ENCODE results near the gene FARP1. TPM values are rescaled to one million over a fixed set of nuclear protein-coding genes. Genes with fewer than 3 reads are reported as not detected.
A peak's percentile ranks its signal among the peaks of the same experiment; 100 is the strongest.

The FARP1 gene
- polyA plus RNA-seq, 2 of the 4 experiments (the other 2 are of a cell fraction), result 9.4 to 13.0 TPM

DNA sequence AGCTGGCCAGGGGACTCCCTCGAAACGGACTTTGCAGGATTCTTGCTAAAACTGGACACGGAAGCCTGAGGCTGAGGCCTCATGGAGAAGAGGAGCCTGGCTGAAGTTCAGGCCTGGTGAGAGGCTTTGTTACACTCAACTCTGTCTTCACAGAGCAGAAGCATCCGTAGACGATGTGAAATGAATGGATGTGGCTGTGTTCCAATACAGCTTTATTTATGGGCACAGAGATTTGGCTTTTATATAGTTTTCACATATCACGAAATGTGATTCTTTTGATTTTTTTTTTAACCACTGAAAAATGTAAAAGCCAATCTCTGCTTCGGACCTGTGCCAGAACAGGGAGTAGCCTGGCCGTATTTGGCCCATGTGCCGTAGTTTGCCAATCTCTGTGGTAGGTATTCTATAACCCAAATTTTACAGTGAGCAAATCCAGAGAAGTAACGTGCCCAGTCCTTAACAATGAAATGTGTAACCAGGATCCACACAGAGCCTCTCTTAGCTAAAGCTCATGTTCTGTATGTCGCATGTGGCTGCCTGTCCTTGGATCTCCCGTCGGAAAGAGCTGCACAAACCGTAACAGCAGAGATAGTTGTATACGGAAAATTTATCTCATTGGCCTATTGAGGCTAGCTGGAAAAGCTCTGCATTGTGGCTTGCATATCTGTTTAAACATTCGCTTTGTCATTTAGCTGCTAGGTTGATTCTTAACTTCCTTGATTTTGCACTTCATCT, 205.7 kb downstream of the FARP1 start:
- POLR2A ChIA-PET, result no interaction called here
- TF ChIP-seq CHD4 (IDR thresholded peaks at IDR 0.05; ENCODE audit: borderline replicate concordance), result no peak
- TF ChIP-seq FOSB (CRISPR knock-in tag; IDR thresholded peaks at IDR 0.05), result no peak
- TF ChIP-seq, protein P1, sequence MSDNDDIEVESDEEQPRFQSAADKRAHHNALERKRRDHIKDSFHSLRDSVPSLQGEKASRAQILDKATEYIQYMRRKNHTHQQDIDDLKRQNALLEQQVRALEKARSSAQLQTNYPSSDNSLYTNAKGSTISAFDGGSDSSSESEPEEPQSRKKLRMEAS (IDR thresholded peaks at IDR 0.05), result no peak
- no peak for TF ChIP-seq JUNB (IDR thresholded peaks at IDR 0.05)
- no peak for TF ChIP-seq BCL3 (IDR thresholded peaks at IDR 0.05)
- no peak for TF ChIP-seq REST (IDR thresholded peaks at IDR 0.05)
- TF ChIP-seq HDAC2 (IDR thresholded peaks at IDR 0.05), result no peak
- no peak for TF ChIP-seq BHLHE40 (IDR thresholded peaks at IDR 0.05; ENCODE audit: low read depth, low read length)
- no peak for TF ChIP-seq FOSL2 (IDR thresholded peaks at IDR 0.05)
- TF ChIP-seq FOSL2 (CRISPR knock-in tag; IDR thresholded peaks at IDR 0.05), result no peak
- TF ChIP-seq CBX8 (IDR thresholded peaks at IDR 0.05), result no peak
- TF ChIP-seq HMGXB4 (CRISPR knock-in tag; IDR thresholded peaks at IDR 0.05; ENCODE audit: borderline replicate concordance), result no peak
- no peak for TF ChIP-seq CHD2 (IDR thresholded peaks at IDR 0.05; ENCODE audit: low read length, partially characterized antibody)
- no peak for FAIRE-seq

DNA sequence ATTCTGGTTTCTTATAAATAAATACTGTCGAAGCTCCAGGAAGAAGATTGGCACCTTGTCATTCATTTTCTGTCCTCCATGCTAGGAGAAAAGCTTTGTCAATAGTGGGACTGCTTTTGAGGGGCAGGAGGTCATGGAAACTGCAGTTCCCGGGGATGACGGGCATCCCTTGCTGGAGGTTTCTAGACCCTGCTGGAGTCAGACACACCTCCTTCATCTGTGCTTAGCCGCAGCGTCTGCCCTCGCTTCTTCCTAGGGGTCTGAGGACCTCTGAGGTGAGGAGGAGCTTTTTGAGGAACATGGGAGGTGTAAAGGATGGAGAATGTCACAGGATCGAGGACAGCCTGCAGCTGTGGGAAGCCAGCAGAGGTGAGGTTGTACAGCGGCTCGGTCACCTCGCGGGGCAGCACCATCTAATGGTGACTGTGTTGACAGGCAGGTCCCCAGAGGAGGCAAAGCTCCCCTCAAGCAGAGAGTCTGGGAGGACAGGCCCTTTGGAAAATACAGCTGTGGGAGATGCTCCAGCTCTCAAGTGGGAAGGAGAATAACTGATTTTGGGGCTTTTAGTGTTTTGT, 206.9 kb downstream of the FARP1 start:
- Histone ChIP-seq H3K4me3 (no peak overlapping the region), H3K27ac (no peak overlapping the region), H3K9me3 (no peaks in the 10 kb centered on the region), H3K4me1 (no peaks in the 10 kb centered on the region), H3K4me2 (no peak overlapping the region)
- ChIA-PET CTCF (interaction anchor here (1.4 to 2.1 kb wide), 3 partner anchors 10 to 16 kb away, joined by 3 to 7 read pairs (median 5); no protein-coding TSS in a partner anchor), POLR2A (no interaction called here)
- WGBS (ENCODE audit: missing lambda C conversion rate), result 84% methylated on average over 11 of the region's 11 CpGs
- peak; percentile 74 to 80; a peak in 5 of 6 replicates for ATAC-seq
- peak in 1 of 2 experiments; percentile 7 for DNase-seq (ENCODE audit: low read depth in 1 of 2, low spot score in 1 of 2)
- peak in 1 of 2 experiments; percentile 28; a peak in 1 of 5 replicates for TF ChIP-seq RAD21 (conservative IDR thresholded peaks at IDR 0.05 in 1 of 2, IDR thresholded peaks at IDR 0.05 in 1 of 2)
- no peak for TF ChIP-seq MAZ (IDR thresholded peaks at IDR 0.05; ENCODE audit: borderline replicate concordance, low read depth, low read length)
- no peak for FAIRE-seq

More for the DNA sequence above, 205.7 kb downstream of the FARP1 start:
- H3K27ac ChIP-seq, result no peak overlapping the region
- no peak overlapping the region for H3K4me2 ChIP-seq
- CTCF ChIA-PET, result interaction anchor here (0.6 to 2.1 kb wide), 3 partner anchors 9 to 656 kb away, joined by 3 to 7 read pairs (median 3); no protein-coding TSS in a partner anchor
- no peak for ATAC-seq
- no peak overlapping the region for H3K4me3 ChIP-seq
- DNase-seq (ENCODE audit: low read depth in 1 of 2, low spot score in 1 of 2), result no peak
- 92% methylated on average over 16 of the region's 16 CpGs for WGBS (ENCODE audit: missing lambda C conversion rate)
- no peaks in the 10 kb centered on the region for H3K4me1 ChIP-seq
- H3K9me3 ChIP-seq, result no peaks in the 10 kb centered on the region

All from A549 (cell line).